RPMI8226 (cell line): Measurements from ENCODE around the gene CNTNAP3B.
"Not testable (repeated sequence)": the region's sequence is repeated elsewhere in the genome, so short reads cannot be mapped to it uniquely, and the experiment has no call there.

Experiments
- DNase-seq: peaks from one replicate; pipeline ENCODE4 v3.0.0-alpha.2; 2015

Gene CNTNAP3B

GRCh38 chr9:42129073-42129729 lies at the start of gene CNTNAP3B:
CNTNAP3B (minus strand) TSS chr9:42129426; CDS start chr9:42129094, 332 bp downstream.
- DNase-seq: not testable (repeated sequence)

GRCh38 chr9:42160299-42160698 lies 31.1 kb upstream of the CNTNAP3B start:
- DNase-seq: not testable (repeated sequence)

GRCh38 chr9:42127056-42127841 lies 2.0 kb downstream of the CNTNAP3B start:
- DNase-seq: not testable (repeated sequence)

GRCh38 chr9:42121007-42121406 lies 8.2 kb downstream of the CNTNAP3B start:
- not testable (repeated sequence) for DNase-seq

- DNase-seq: not testable (repeated sequence)
Measured at GRCh38 chr9:42095929-42096328, 33.3 kb downstream of the CNTNAP3B start.

GRCh38 chr9:42084559-42084952 lies 44.7 kb downstream of the CNTNAP3B start:
- DNase-seq: not testable (repeated sequence)

- not testable (repeated sequence) for DNase-seq
Measured at GRCh38 chr9:42083877-42084558, 45.2 kb downstream of the CNTNAP3B start.

GRCh38 chr9:42080376-42080775 lies 48.9 kb downstream of the CNTNAP3B start:
- DNase-seq: not testable (repeated sequence)

GRCh38 chr9:42074868-42075267 lies 54.4 kb downstream of the CNTNAP3B start:
- DNase-seq: not testable (repeated sequence)

- not testable (repeated sequence) for DNase-seq
Measured at GRCh38 chr9:42071026-42071425, 58.2 kb downstream of the CNTNAP3B start.

- not testable (repeated sequence) for DNase-seq
Measured at GRCh38 chr9:42070035-42070799, 59.0 kb downstream of the CNTNAP3B start.

GRCh38 chr9:42053874-42054273 lies 75.4 kb downstream of the CNTNAP3B start:
- DNase-seq: not testable (repeated sequence)

- not testable (repeated sequence) for DNase-seq
Measured at GRCh38 chr9:42050701-42051100, 78.5 kb downstream of the CNTNAP3B start.

GRCh38 chr9:42044422-42045010 lies 84.7 kb downstream of the CNTNAP3B start:
- DNase-seq: not testable (repeated sequence)

GRCh38 chr9:42033541-42033940 lies 95.7 kb downstream of the CNTNAP3B start:
- not testable (repeated sequence) for DNase-seq

- not testable (repeated sequence) for DNase-seq
Measured at GRCh38 chr9:42020639-42021038, 108.6 kb downstream of the CNTNAP3B start.

- DNase-seq: not testable (repeated sequence)
Measured at GRCh38 chr9:42018220-42018922, 110.9 kb downstream of the CNTNAP3B start.

GRCh38 chr9:42014317-42014716 lies 114.9 kb downstream of the CNTNAP3B start:
- not testable (repeated sequence) for DNase-seq

GRCh38 chr9:41991607-41992006 lies 137.6 kb downstream of the CNTNAP3B start:
- not testable (repeated sequence) for DNase-seq

GRCh38 chr9:41980271-41980670 lies 149.0 kb downstream of the CNTNAP3B start:
- DNase-seq: not testable (repeated sequence)

- DNase-seq: not testable (repeated sequence)
Measured at GRCh38 chr9:41977965-41978600, 151.1 kb downstream of the CNTNAP3B start.
